Activated naive CD4-positive, alpha-beta T cell treated with anti-CD3 and anti-CD28 coated beads, Interleukin-2, amount 50 U/mL, for 16 hours (primary cell): Measurements from ENCODE around the gene BBS7.

Experiments used
- DNase-seq: peaks from one replicate; pipeline ENCODE4 v3.0.0-alpha.2; 2020

The BBS7 gene

GRCh38 chr4:121824171-121824527 is 46.1 kb downstream of the BBS7 start:
- DNase-seq = no peak

DNA sequence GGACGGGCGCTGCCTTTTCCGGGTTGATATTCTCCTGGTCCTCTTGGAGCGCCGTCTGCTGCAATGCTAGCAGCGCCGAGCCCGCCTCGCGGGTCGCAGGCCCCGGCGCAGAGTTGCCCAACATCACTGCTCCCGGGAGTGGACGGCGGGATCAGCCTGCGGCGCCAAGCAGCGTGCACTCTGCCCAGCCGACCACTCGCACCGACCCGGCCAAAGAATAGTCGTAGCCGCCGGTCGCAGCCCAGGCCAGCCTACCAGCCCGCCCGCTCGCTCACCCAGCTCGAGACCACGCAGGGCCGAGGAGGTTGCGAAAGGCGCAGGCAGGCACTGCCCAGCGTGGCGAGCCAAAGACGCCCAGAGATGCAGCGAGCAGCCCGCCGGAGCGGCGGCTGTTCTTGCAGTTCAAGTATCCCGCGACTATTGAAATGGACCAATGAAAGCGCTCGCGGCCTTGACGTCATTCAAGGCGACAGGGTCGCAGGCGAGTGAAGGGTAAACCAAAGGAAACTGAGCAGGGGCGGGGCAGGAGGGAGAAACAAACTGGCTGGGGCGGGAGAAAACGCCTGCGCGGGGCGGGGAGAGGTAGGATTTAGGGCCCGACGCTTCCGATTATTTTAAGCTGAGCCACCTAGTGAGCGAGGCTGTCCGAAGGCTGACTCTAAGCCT is 46.6 kb downstream of the BBS7 start, which contains the start of gene CCNA2:
Gene CCNA2, minus strand, starts transcription at position 379 of the 666 bp plus-strand sequence. Its CDS starts 255 bp downstream, at position 124.
- peak; percentile 95 for DNase-seq

GRCh38 chr4:121822796-121823504 is 47.3 kb downstream of the BBS7 start:
- no peak for DNase-seq

- DNase-seq = no peak
These were observed 48.2 kb downstream of the BBS7 start for GRCh38 chr4:121822047-121822446.

GRCh38 chr4:121819216-121819965 is 50.9 kb downstream of the BBS7 start:
- DNase-seq = no peak

- DNase-seq = no peak
These were observed 52.1 kb downstream of the BBS7 start for GRCh38 chr4:121818215-121818614.

GRCh38 chr4:121817701-121818100 is 52.6 kb downstream of the BBS7 start:
- no peak for DNase-seq

GRCh38 chr4:121817006-121817405 is 53.3 kb downstream of the BBS7 start:
- no peak for DNase-seq

DNA sequence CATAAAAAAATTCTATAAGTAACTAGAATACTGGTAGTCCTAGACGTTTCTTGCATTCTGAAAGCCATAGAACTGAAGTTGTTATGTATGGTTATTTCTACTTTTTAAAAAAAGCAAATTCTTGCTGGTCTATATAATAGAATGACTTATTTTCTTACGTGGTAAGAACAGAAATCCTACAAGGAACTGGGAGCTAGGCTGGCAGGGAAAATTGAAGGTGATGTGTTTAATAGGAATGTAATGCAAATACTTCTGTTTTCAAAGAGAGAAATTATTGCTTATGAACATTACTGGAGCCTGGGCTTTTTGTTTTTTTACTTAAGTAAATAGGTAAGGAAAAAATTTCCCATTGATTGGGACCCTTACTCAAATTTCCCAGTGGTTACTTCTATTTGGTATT is 55.5 kb downstream of the BBS7 start:
- DNase-seq = no peak

DNA sequence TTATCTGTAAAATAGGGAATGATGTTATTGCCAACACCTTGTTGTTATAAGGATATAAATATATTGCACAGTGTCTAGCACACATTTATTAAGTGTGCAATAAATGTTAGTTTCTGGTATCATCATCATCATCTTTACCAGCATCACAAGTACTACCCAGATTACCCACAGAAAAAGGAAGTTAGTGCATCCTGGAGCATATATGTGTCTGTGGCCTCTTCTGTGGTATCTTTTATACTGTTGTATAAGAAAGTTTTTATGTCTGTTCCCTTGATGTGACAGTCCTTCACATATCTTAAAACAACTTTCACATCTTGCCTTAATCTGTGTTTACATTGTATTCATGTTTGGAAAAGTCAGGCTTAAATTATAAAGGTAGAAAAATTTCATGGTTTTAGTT is 59.2 kb downstream of the BBS7 start:
- DNase-seq = no peak

DNA sequence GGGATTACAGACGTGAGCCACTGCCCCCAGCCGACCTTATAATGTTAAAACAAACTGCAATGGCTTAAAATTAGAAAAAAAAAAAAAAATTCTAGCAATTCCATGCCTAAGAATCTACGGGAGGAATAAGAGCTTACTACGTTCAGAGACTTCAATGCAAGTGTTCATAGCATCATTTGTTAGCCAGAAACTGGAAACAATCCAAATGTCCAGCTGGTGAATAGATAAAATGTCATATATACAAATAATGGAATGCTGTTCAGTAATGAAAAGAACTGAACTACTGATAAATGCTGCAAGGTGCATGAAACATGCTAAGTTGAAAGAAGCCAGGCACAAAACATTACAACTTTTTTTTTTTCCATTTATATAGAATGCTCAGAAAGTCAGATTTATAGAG is 63.9 kb downstream of the BBS7 start:
- no peak for DNase-seq

- DNase-seq = no peak
These were observed 68.6 kb downstream of the BBS7 start for GRCh38 chr4:121801715-121802075.

- peak; percentile 92 for DNase-seq
These were observed 69.1 kb downstream of the BBS7 start, which contains the start of gene EXOSC9 for GRCh38 chr4:121800961-121801714. TSS of gene EXOSC9 (plus strand) at chr4:121801323. CDS start at chr4:121801425, 102 bp downstream.

DNA sequence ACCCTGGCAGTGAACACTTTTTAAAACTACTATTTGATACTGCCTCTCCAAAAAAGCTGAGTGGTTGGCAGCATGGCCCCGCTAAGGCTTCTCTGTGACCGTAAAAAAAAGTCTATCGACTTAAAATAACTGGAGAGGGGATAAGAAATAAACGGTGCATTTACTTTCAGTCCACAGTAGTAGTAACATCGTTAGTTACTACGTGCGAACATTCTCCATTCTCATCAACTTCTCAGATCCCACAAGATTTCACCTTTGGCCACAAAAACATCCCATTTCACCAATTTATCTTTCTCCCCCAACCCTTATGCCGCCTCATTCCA is 69.7 kb downstream of the BBS7 start:
- DNase-seq = no peak

DNA sequence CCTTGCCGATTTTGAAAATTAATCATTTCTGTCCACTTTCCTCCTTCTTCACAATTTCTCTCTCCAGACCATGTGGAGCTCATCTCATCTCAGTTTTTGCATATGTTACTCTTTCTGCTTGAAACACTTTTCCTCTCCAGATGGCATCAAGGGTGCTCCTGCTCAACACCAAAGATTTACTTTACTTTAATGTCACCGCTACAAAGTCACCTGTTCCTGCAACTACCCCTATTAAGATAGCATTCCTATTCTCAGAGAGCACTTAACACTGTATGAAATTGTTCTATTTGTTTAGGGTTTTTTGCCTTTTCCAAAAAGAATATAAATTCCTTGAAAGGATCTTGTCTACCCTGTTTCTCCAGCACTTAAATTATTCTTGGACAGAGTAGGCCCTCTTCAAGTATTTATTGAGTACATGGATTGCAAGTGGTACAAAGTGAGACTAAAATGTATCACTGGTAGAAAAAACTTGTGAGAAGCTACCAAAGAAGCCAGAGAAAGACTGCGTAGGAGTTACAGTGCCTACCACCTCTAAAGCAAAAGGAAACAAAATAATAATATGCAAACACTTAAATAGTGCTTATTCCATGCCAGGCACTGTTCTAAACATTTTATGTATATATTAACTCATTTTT is 70.3 kb downstream of the BBS7 start:
- no peak for DNase-seq

GRCh38 chr4:121799208-121799823 is 71.0 kb downstream of the BBS7 start:
- DNase-seq = no peak

DNA sequence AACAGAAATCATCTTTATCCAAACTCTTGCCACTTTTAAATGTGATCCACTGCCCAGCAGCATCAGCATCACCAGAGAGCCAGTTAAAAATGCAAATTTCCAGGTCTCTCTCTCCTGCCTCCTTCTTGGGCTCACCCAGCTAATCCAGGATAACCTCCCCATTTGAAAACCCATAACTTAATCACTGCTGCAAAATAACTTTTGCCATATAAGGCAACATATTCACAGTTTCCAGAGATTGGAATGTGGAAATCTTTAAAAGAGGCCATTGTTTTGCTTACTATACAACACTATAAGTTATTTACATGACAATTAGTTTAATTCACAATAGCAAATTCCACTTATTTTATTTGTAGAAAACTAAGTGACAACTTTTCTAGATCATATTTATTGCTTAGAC is 74.0 kb downstream of the BBS7 start:
- DNase-seq = no peak

DNA sequence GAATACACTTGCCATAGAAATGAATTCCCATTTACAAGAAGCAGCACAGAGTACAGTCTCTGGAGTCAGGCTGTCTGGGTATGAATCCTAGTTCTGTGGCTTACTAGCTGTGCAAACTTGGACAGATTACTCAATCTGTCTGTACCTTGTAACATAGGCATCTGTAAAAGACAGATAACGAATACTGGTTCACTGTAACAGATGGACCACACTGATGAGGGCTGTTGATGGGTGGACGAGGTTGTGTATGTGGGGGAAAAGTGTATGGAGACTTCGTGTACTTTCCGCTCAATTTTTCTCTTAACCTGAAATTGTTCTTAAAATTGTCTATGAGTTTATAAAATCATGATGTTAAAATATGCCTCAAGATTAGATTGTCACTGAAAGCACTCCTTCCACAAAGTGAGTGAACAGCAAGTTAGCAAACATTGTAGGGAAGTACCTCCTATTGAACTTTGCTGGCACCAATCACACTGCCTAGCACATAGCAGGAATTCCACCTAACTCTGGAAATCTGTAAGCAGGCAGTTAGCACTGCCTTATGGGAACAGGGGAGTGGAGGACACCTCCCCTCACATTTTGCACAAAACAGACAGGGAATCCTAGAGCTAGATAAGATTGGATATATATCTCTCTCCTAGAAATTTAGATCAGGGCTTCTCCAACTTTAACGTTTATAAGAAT is 75.6 kb downstream of the BBS7 start:
- no peak for DNase-seq

DNA sequence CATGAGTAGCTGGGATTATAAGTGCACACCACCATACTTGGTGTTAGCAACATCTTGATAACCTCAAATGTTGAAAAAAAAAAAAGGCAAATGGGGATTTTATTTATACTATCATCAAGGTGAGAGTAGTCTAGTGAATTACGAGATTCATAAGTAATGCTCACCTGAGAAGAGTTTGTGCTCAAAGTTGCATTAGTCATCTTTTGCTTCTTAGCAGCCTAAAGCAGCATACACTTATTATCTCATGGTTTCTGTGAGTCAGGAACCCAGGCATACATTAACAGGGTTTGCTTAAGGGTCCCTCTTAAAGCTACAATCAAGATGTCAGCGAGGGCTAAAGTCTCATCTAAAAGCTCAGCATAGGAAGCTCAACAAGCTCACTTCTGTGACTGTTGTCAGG is 77.3 kb downstream of the BBS7 start:
- DNase-seq = no peak

- no peak for DNase-seq
These were observed 78.8 kb downstream of the BBS7 start for GRCh38 chr4:121791481-121791880.

DNA sequence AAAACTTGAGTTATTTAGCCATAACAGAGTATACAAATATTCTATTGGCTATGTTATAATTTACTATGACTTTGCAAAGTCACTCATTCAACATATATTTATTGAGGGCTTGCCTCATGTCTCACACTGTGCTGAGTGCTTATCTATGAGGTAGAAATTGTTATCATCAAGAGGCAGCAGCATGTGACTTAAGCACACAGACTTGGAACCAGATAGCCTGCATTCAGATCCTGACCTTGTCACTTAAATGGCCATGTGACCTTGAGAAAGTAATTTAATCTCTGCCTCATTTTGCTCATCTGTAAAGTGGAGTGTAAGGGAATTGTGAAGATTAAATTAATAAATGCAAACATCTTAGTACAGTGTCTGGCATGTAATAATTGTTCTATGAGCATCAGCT is 79.3 kb downstream of the BBS7 start:
- DNase-seq = no peak
